Epidermal melanocyte (primary cell): ENCODE data around the gene DCUN1D3.
A peak's percentile ranks its signal among the peaks of the same experiment; 100 is the strongest.
"Not testable (repeated sequence)": the region's sequence is repeated elsewhere in the genome, so short reads cannot be mapped to it uniquely, and the experiment has no call there.

ENCODE experiments used
- DNase-seq: peaks from one replicate; pipeline ENCODE4 v3.0.0; 2011; ENCODE audit warnings: low spot score; ENCODE audit not compliant: insufficient read length

The DCUN1D3 gene

DNA sequence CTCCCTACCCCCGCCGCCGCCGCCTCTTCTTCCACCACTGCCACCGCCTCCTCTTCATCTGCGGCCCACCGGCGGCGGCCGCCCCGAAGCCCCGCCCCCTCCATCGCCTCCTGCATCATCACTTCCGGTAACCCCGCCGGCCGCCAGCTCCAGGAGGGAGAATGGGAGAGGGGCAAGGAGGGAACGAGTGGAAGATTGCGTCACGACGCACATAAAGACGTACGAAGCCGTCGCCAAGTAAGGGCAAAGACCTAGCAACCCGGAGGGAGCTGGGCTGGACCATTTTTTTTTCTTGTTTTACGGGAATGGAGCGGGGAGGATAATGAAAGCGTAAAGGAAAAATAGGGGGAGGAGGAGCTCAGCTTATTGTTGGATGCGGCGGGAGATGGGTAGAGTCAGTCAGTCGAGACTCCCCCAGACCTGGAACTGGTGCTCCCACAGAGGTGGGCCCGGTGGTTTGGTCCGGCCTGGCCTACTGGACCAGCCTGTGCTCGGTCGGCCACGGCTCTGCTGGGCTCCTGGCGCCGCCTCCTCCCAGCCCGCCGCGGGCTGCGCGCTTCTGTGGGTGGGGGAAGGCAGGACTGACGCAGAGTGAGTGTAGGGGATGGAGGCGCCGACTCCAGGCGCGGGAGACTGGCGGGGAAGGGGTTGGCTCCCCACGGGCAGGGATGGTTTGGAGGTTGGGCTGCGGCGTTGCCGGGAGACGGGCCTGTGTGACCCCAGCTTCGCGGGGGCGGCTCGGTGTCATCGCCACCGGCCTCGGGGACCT is at the start of gene DCUN1D3, which contains the start of gene LYRM1:
DCUN1D3 (minus strand) TSS at position 60 of the 769 bp plus-strand sequence. CDS start 37,820 bp downstream, outside the sequence.
LYRM1 (plus strand) TSS at position 473 of the 769 bp plus-strand sequence. CDS start 14,785 bp downstream, outside the sequence.
- DNase-seq = peak; percentile 96

DNA sequence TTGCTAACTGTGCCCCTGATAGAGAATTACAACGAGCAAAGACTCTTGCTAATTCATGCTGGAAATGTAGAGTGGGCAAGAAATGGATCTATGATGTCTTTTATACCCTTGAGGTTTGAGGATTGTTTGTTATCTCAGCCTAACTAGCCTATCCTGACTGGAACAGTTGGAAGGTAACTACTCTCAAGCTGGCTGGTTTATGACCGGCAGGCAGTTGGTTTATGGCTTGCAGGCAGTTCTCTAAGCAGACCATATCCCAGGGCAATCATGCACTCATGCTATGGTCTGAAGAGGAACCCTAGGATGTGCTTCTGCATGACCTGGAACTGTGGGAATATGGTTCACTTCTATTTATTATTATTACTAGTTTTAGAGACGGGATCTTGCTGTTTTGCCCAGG is 49.5 kb upstream of the DCUN1D3 start:
- DNase-seq = no peak

GRCh38 chr16:20948444-20948843 is 48.3 kb upstream of the DCUN1D3 start:
- DNase-seq = no peak

- no peak for DNase-seq
Measured at GRCh38 chr16:20946015-20946629, 46.0 kb upstream of the DCUN1D3 start.

GRCh38 chr16:20945575-20945875 is 45.4 kb upstream of the DCUN1D3 start:
- DNase-seq = not testable (repeated sequence)

DNA sequence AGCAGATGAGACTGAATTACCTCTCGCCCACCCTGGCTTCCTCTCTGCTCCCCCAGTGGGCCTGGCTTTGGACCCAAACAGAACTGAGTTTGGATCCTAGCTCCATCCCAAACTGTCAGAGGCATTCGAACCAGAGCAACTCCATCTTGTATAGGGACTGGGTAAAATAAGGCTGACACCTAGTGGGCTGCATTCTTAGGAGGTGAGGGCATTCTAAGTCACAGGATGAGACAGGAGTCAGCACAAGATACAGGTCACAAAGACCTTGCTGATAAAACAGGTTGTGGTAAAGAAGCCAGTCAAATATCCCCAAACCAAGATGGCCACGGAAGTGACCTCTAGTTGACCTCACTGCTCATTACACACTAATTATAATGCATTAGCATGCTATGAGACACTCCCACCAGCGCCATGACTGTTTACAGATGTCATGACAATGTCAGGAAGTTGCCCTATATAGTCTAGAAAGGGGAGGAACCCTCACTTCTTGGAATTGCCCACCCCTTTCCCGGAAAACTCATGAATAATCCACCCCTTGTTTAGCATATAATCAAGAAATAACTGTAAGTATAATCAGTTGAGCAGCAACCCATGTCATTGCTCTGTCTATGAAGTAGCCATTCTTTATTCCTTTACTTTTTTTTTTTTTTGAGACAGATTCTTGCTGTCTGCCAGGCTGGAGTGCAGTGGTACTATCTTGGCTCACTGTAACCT is 44.9 kb upstream of the DCUN1D3 start:
- DNase-seq = no peak

DNA sequence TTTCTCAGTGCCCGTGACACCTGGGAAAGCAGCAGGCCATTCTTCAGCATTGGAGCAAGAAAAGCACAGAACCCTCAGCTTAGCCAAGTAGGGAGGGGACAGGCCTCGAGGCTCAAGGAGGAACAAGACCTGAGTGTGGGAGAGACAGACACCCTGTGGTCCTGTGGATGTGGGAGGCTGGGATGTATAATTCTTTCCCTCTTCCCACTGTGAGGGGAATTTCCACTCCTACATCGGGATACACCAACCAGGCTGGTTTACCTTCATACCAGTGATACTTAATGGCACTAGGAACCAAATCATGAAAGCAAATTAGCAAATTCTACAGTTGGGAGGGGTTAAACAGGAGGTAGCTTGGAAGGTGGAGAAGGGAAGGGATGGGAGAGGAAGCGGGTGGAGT is 42.1 kb upstream of the DCUN1D3 start:
- no peak for DNase-seq

DNA sequence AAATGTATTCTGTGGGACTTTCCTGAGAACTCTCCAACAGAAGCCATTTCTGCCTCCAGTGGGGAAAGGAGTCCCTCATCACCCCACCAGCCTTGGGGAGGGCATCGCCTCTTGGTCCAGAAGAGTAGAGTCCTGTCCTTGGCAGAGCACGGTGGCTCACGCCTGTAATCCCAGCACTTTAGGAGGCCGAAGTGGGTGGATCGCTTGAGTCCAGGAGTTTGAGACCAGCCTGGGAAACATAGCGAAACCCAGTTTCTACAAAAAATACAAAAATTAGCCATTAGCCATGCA is 41.4 kb upstream of the DCUN1D3 start:
- DNase-seq = no peak

DNA sequence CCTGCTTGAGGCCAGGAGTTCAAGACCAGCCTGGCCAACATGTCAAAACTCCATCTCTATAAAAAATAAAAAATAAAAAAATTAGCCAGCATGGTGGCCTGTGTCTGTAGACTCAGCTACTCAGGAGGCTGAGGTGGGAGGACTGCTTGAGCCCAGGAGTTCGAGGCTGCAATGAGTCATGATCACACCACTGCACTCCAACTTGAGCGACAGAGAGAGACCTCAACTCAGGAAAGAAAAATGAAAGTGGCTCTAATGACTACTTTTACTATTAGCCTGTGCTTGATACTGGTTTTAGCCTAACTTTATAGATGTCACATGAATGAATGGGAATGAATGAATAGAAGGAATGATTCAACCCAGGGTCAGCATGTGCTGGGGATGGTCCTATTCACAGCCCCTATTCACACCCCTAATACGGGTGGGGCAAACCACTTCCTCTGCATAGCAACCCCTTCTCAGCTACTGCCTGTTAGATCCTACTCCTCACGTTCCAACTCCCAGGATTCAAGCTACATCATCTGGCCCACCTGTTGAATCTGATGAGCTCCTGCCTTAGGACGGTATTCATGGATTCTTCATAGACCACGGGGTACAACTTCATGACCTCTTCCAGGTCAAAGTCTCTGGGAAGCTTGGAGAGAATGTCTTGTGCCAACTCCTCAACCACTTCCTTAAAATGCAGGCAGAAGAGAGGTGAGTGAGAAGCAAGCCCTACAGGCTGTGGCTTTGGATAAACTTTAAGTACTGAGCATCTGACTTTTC is 40.9 kb upstream of the DCUN1D3 start:
- no peak for DNase-seq

GRCh38 chr16:20939611-20940010 is 39.5 kb upstream of the DCUN1D3 start:
- no peak for DNase-seq

DNA sequence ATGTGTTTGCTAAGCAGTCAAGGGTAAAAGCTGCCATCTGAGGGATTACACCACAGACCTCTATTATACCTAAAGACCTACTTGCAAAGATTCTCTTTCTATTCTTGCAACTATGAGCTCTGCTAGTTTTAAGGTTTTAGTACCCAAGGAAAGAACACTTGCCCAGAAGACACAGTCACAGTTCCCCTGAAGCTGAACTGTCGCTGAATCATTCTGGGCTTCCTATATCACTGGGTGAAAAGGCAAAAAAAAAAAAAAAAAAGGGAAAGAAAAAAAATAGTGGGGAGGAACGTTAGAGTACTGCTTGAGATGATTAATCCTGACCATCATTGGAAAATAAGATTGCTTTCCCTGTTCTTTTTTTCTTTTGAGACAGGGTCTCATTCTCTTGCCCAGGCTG is 38.3 kb upstream of the DCUN1D3 start:
- no peak for DNase-seq

- no peak for DNase-seq
Measured at GRCh38 chr16:20937736-20938135, 37.6 kb upstream of the DCUN1D3 start.

GRCh38 chr16:20933589-20933988 is 33.4 kb upstream of the DCUN1D3 start:
- DNase-seq = no peak

GRCh38 chr16:20931066-20931600 is 31.0 kb upstream of the DCUN1D3 start:
- no peak for DNase-seq

DNA sequence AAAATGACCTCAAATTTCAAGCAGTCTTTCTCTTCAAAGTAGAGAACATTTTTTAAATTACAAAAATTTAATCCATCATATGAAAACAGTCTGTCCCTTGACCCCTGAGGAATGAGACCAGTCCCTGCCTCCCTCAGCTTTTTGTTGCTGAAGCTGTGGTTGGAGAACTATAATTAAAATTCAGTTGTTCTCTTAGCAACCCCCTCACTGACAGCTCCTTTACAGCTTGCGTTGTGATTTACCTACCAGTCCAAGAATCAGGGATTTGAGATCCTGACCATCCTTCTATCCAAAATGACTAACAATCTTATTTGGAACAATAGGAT is 30.2 kb upstream of the DCUN1D3 start:
- DNase-seq = no peak

GRCh38 chr16:20929676-20930364 is 29.7 kb upstream of the DCUN1D3 start:
- DNase-seq = not testable (repeated sequence)

- no peak for DNase-seq
Measured at GRCh38 chr16:20928774-20929411, 28.7 kb upstream of the DCUN1D3 start.

GRCh38 chr16:20925751-20926150 is 25.6 kb upstream of the DCUN1D3 start:
- DNase-seq = no peak

DNA sequence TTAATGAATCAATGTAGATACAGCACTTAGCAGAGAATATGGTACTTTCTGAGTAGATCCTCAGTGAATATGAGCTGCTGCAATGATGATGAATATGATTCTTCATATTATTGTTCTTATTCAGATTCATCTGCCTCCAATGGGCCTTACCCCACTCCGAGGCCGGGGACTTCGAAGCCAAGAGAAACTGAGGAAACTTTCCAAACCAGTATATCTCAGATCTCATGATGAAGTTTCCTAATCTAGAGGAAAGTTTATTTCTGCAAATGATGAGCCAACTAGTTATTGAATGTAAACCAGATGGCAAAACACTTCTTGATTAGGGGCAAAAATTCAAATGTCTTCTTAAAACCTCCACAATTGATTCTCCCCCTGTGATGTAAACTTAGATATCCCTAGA is 23.7 kb upstream of the DCUN1D3 start:
- DNase-seq = no peak

DNA sequence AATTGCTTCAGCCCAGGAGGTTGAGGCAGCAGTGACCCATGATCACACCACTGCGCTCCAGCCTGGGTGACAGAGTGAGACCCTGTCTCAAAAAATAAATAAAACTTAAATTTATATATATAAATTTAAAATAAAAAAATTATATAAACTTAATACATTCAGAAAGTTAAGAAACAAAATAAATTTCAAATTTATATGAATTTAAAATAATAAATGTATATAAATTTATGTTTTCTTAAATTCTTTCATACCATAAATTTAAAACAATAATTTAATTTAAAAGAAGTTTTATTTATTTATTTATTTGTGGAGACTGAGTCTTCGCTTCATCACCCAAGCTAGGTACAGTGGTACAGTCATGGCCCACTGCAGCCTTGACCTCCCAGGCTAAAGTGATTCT is 20.6 kb upstream of the DCUN1D3 start:
- DNase-seq = no peak

- no peak for DNase-seq
Measured at GRCh38 chr16:20920091-20920490, 19.9 kb upstream of the DCUN1D3 start.
